K562 (cell line): Measurements from ENCODE around the gene PPAT.

ENCODE experiments used
- BHLHE40 ChIP-seq: IDR thresholded peaks from 2 replicates; pipeline ENCODE4 v1.6.1; 2011; ENCODE audit warnings: low read length, improper control_type of control experiment
- CREM ChIP-seq: IDR thresholded peaks from 2 replicates; pipeline ENCODE4 v1.6.1; 2014; ENCODE audit warnings: antibody characterized with exemption, low read depth
- CTCF ChIP-seq, 3 experiments: IDR thresholded peaks in 2 of 3; conservative IDR thresholded peaks in 1 of 3; 2 replicates each; pipeline ENCODE4 v1.5.1; 2011 to 2012; ENCODE audit warnings: low read length in 3 of 3, mild to moderate bottlenecking in 3 of 3, control low read depth in 2 of 3, improper control_type of control experiment in 1 of 3, inconsistent platforms in 1 of 3, low read depth in 1 of 3, mixed read lengths in 1 of 3, moderate library complexity in 1 of 3; ENCODE audit not compliant: insufficient read depth in 2 of 3
- DNMT1 ChIP-seq: fragments of 450-650 bp; IDR thresholded peaks from 2 replicates; pipeline ENCODE4 v1.6.1; 2016; ENCODE audit warnings: antibody characterized with exemption, mild to moderate bottlenecking
- FOXK2 ChIP-seq, 2 experiments: fragments of 450-650 bp; IDR thresholded peaks in 1 of 2; conservative IDR thresholded peaks in 1 of 2; 2 replicates each; pipeline ENCODE4 v1.6.1; 2016; ENCODE audit warnings: low read depth in 2 of 2, mild to moderate bottlenecking in 1 of 2
- POLR2A ChIP-seq: fragments of 450-650 bp; conservative IDR thresholded peaks from 2 replicates; pipeline ENCODE4 v1.6.1; 2016
- SIX5 ChIP-seq, 2 experiments: IDR thresholded peaks; 2 replicates each; pipeline ENCODE4 v1.6.1; 2011; ENCODE audit warnings: low read length in 2 of 2, borderline replicate concordance in 1 of 2, low read depth in 1 of 2, mild to moderate bottlenecking in 1 of 2, moderate library complexity in 1 of 2; ENCODE audit not compliant: insufficient read depth in 1 of 2
- SP2 ChIP-seq: IDR thresholded peaks from 2 replicates; pipeline ENCODE4 v1.6.1; 2011; ENCODE audit warnings: mild to moderate bottlenecking, low read depth, low read length, moderate library complexity; ENCODE audit not compliant: poor library complexity, severe bottlenecking; ENCODE audit errors: extremely low read depth
- YY1 ChIP-seq, 3 experiments: IDR thresholded peaks; 2 replicates each; pipeline ENCODE4 v1.6.1; 2011; ENCODE audit warnings: low read length in 2 of 3, mild to moderate bottlenecking in 2 of 3, moderate library complexity in 2 of 3, borderline replicate concordance in 1 of 3, control low read depth in 1 of 3, low read depth in 1 of 3; ENCODE audit not compliant: insufficient read depth in 3 of 3, insufficient replicate concordance in 2 of 3, control insufficient read depth in 1 of 3, insufficient read length in 1 of 3; ENCODE audit errors: extremely low read depth in 1 of 3
- ZNF518B ChIP-seq: fragments of 250-450 bp; sonication (Bioruptor Pico); IDR thresholded peaks from 2 replicates; pipeline ENCODE4 v1.5.0; 2021; ENCODE audit warnings: mild to moderate bottlenecking, moderate library complexity

GRCh38 chr4:56464581-56464980, 29.2 kb upstream of the PPAT start:
- TF ChIP-seq ZNF518B (no peak), SP2 (no peak), FOXK2 (conservative IDR thresholded peaks at IDR 0.05 in 1 of 2, IDR thresholded peaks at IDR 0.05 in 1 of 2; ENCODE audit: low read depth in 2 of 2) (no peak), YY1 (IDR thresholded peaks at IDR 0.05; ENCODE audit: borderline replicate concordance in 1 of 3, control insufficient read depth in 1 of 3, extremely low read depth in 1 of 3, insufficient read depth in 3 of 3, insufficient read length in 1 of 3, insufficient replicate concordance in 2 of 3, low read depth in 1 of 3, low read length in 2 of 3) (no peak), CTCF (IDR thresholded peaks at IDR 0.05 in 2 of 3, conservative IDR thresholded peaks at IDR 0.05 in 1 of 3; ENCODE audit: insufficient read depth in 2 of 3, low read depth in 1 of 3, low read length in 3 of 3) (no peak), DNMT1 (no peak), BHLHE40 (no peak), POLR2A (no peak), CREM (no peak), SIX5 (IDR thresholded peaks at IDR 0.05; ENCODE audit: borderline replicate concordance in 1 of 2, insufficient read depth in 1 of 2, low read depth in 1 of 2, low read length in 2 of 2) (no peak)
